Thyroid gland (tissue), 4 donors: ENCODE measurements around the gene RIC3. TPM values are rescaled to one million over a fixed set of nuclear protein-coding genes. Genes with fewer than 3 reads are reported as not detected.
A peak's percentile ranks its signal among the peaks of the same experiment; 100 is the strongest.

ENCODE experiments used
- DNase-seq, 2 donors: peaks; one replicate each; pipeline ENCODE4 v3.0.0-alpha.2; 2019
- H3K27ac ChIP-seq, 3 donors: fragments of 200-600 bp; sonication (generic); 1 replicate in 2 of 3; 2 replicates in 1 of 3; pipeline ENCODE4 v1.5.1; 2016 to 2019; ENCODE audit warnings: mild to moderate bottlenecking in 1 of 3, moderate library complexity in 1 of 3
- H3K27me3 ChIP-seq: fragments of 200-600 bp; sonication (generic); one replicate; pipeline ENCODE4 v1.5.1; 2019
- H3K36me3 ChIP-seq, 2 donors: fragments of 200-600 bp; sonication (generic); one replicate each; pipeline ENCODE4 v1.5.1; 2016 to 2019
- H3K4me1 ChIP-seq, 2 donors: fragments of 200-600 bp; sonication (generic); one replicate each; pipeline ENCODE4 v1.5.1; 2017 to 2019
- H3K4me3 ChIP-seq, 3 donors: fragments of 200-600 bp; sonication (generic); replicated peaks in 1 of 3; 1 replicate in 2 of 3; 2 replicates in 1 of 3; pipeline ENCODE4 v1.5.1; 2016; ENCODE audit warnings: mild to moderate bottlenecking in 1 of 3
- H3K9me3 ChIP-seq: fragments of 200-600 bp; sonication (generic); one replicate; pipeline ENCODE4 v1.5.1; 2017
- CTCF ChIP-seq, 6 experiments: fragments of 200-600 bp in 3 of 6; fragments of 450-650 bp in 3 of 6; sonication (generic) in 3 of 6; IDR thresholded peaks; one replicate each; pipeline ENCODE4 v1.5.1; 2016 to 2019; ENCODE audit warnings: antibody characterized with exemption in 6 of 6, mild to moderate bottlenecking in 2 of 6, inconsistent platforms in 1 of 6, moderate library complexity in 1 of 6
- POLR2A ChIP-seq, 2 donors: fragments of 450-650 bp; IDR thresholded peaks; one replicate each; pipeline ENCODE4 v1.6.1; 2017; ENCODE audit warnings: antibody characterized with exemption in 2 of 2, mild to moderate bottlenecking in 2 of 2, moderate library complexity in 1 of 2
- WGBS, 2 donors: methylation state at CpG; one replicate each; pipeline ENCODE4 v1.1.5; 2017; 5-methylcytosine and 5-hydroxymethylcytosine counted together
- intact Hi-C: fragments of 100-400 bp; cut with DNase I; formaldehyde crosslinking; loops from one replicate; pipeline ENCODE4 v1.15.1; 2023
- total RNA-seq, 4 donors: library from RNA; depleted of rRNA; stranded (reverse); fragments of >200 nt; gene quantifications; one replicate each; pipeline ENCODE4 v1.2.3, GENCODE V29; 2016

The RIC3 gene
- total RNA-seq, 4 donors from 2014 or later: 38.2 to 96.9 (median 46.9) TPM

GRCh38 chr11:8067929-8068575 lies 100.8 kb downstream of the RIC3 start:
- no peaks in the 10 kb centered on the region for H3K9me3 ChIP-seq
- peak overlapping the region; percentile 91 to 99 (median 98) for H3K27ac ChIP-seq
- peaks cover 28 to 71% of the 10 kb centered on the region in 2 donors for H3K4me1 ChIP-seq
- WGBS, 2 donors: 66 to 72% methylated on average over 13 of the region's 13 CpGs
- H3K36me3 ChIP-seq: no peaks in the 10 kb centered on the region
- TF ChIP-seq CTCF (IDR thresholded peaks at IDR 0.05) (no peak), POLR2A (IDR thresholded peaks at IDR 0.05) (no peak)
- DNase-seq: no peak
- intact Hi-C loops: no loop called here
- no peaks in the 10 kb centered on the region for H3K27me3 ChIP-seq
- H3K4me3 ChIP-seq: no peak overlapping the region

DNA sequence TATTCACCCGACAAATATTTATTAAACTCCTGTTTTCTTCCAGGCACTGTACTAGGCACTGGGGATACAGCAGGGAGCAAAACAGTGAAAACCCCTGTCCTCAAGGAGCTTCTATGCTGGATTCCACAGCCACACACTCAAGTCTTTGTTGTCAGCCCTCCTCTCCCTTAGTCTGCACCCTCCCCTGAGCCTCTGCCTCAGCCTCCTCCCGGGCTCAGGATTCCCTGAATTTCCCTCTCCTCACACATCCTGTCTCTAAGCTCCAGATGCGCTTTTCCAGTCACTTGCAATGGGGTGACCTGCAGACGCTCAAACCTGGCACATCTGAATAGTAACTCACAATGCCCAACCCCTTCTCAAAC lies 101.3 kb downstream of the RIC3 start:
- 90 to 96% methylated on average over 4 of the region's 4 CpGs for WGBS, 2 donors
- peaks cover 33 to 76% of the 10 kb centered on the region in 2 donors for H3K4me1 ChIP-seq
- TF ChIP-seq CTCF (IDR thresholded peaks at IDR 0.05) (no peak), POLR2A (IDR thresholded peaks at IDR 0.05) (no peak)
- H3K27me3 ChIP-seq: no peaks in the 10 kb centered on the region
- DNase-seq: no peak
- no peaks in the 10 kb centered on the region for H3K36me3 ChIP-seq
- no peaks in the 10 kb centered on the region for H3K9me3 ChIP-seq
- peak overlapping the region; percentile 25 to 99 (median 91) for H3K27ac ChIP-seq
- intact Hi-C loops: no loop called here
- no peak overlapping the region for H3K4me3 ChIP-seq

DNA sequence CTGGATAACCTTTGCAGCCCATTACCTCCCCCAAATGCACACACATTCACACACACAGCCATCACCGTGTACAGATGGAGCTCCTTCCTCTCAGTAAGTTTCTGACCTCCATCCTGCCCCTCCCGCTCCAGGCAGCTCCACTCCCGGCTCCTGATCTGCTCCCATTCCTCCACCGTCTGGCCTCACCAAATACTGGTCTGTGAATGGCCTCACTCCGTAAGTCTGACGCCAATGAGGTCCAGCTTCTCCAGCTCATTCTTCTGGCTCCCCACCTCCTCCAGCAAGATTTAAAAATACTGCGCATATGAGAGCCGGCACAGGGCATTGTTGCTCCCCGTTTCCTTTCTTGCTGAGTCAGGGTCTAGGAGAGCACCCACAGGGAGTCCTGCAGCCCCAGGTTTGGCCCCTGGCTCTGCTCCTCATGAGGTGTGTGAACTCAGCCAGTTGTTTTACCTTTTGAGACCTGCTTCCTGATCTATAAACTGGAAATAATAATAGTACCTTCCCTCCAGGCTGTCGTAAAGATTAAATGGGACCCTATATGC lies 101.8 kb downstream of the RIC3 start:
- H3K27me3 ChIP-seq: no peaks in the 10 kb centered on the region
- whole genome bisulfite sequencing, 2 donors: 77% methylated on average over 10 of the region's 10 CpGs
- H3K4me1 ChIP-seq: peaks cover 36 to 81% of the 10 kb centered on the region in 2 donors
- H3K9me3 ChIP-seq: no peaks in the 10 kb centered on the region
- no peak overlapping the region for H3K4me3 ChIP-seq
- intact Hi-C loops: no loop called here
- peak overlapping the region; percentile 25 to 99 (median 91) for H3K27ac ChIP-seq
- DNase-seq: no peak
- H3K36me3 ChIP-seq: no peaks in the 10 kb centered on the region
- TF ChIP-seq POLR2A (IDR thresholded peaks at IDR 0.05) (no peak), CTCF (IDR thresholded peaks at IDR 0.05) (no peak)

DNA sequence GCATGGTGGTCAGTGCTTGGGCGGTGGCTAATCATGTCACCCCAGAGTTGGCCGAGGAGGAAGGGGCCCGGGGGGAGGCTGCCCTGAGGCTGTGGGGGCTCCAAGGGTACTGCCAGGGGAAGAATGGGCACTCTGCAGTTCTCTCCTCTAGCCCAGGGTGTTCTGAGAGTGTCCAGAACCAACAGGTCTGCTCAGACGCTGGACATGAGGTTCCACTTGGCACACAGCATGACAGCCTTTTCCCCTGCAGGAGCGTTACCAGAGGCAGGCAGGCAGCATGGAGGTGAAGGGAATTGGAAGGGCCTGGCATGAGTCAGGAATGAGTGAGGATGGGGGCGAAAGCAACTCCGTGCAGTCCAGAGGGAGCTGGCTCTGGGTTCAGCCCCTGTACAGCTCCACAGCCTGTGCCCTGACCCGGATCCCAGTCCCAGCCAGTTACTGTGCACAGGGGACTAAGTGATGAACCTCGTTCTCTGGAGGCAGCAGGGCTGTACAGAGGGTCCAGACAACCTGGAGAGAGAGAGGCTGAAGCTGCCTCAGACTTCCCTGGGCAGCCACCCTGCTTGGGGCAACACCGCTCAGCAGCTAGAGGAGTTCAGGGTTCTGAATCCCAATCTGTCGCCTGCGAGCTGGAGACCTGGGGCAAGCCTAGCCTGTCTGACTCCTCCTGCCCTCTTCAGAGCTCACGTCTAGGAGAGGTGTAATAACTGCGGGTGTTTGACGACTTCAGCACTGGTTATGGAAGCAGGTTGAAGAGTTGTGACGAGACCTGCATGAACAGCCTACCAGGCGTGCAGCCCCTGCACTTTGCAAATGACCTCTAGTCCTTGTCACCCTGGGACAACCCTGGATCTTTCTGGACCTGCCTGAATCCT lies 102.6 kb downstream of the RIC3 start:
- Histone ChIP-seq H3K36me3 (no peaks in the 10 kb centered on the region), H3K4me1 (peaks cover 36 to 88% of the 10 kb centered on the region in 2 donors), H3K27me3 (no peaks in the 10 kb centered on the region), H3K4me3 (no peak overlapping the region), H3K27ac (peak overlapping the region in 2 of 3 donors; percentile 91 to 99), H3K9me3 (no peaks in the 10 kb centered on the region)
- 75 to 96% methylated on average over 17 of the region's 17 CpGs for WGBS, 2 donors
- DNase-seq: no peak
- intact Hi-C loops: no loop called here
- TF ChIP-seq POLR2A (IDR thresholded peaks at IDR 0.05) (no peak), CTCF (IDR thresholded peaks at IDR 0.05) (no peak)
